OCI-LY7 (cell line): ENCODE measurements around the gene FIGN.

Source experiments
- EZH2phosphoT487 ChIP-seq: fragments of 200-600 bp; sonication (generic); IDR thresholded peaks from 2 replicates; pipeline ENCODE4 v1.6.1; 2018; ENCODE audit warnings: low read depth, borderline replicate concordance, mild to moderate bottlenecking, mixed run types, antibody characterized with exemption, low read length, moderate library complexity, mixed read lengths
- TF ChIP-seq, protein P1 (sequence below): fragments of 200-600 bp; sonication (generic); conservative IDR thresholded peaks from 2 replicates; pipeline ENCODE4 v1.5.1; 2014; ENCODE audit warnings: mild to moderate bottlenecking, antibody characterized with exemption, low read length, moderate library complexity, mixed read lengths

DNA sequence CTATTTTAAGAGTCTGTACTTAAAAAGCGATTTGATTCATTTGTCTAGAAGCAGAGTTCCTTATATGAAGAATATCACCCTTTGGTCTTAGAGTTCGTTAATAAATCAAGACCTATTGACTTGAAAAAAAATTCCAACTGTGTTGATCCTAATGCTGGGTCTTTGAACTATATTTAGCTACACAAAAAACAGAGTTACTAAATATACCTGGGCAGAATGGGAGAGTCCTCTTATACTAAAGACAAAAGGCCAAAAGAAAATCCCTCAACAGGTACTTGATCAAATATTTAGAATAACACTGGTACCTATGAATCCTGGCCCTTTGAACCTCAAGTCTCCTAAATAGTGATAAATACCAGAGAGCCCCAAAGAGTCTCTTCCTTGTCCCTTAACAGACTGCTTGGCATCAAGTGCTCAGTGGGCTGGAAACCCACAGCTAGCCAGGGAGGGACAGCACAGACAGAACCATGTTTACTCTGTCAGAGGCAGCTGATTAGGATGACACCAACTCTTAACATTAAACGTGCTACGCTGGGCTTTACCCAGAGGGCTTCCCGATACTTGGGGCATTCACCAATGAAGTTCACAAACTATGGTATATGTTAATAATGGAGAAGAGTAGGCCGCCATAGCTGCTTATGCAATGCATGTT, 95.1 kb downstream of the FIGN start:
- no peak for TF ChIP-seq EZH2phosphoT487
- TF ChIP-seq, protein P1, sequence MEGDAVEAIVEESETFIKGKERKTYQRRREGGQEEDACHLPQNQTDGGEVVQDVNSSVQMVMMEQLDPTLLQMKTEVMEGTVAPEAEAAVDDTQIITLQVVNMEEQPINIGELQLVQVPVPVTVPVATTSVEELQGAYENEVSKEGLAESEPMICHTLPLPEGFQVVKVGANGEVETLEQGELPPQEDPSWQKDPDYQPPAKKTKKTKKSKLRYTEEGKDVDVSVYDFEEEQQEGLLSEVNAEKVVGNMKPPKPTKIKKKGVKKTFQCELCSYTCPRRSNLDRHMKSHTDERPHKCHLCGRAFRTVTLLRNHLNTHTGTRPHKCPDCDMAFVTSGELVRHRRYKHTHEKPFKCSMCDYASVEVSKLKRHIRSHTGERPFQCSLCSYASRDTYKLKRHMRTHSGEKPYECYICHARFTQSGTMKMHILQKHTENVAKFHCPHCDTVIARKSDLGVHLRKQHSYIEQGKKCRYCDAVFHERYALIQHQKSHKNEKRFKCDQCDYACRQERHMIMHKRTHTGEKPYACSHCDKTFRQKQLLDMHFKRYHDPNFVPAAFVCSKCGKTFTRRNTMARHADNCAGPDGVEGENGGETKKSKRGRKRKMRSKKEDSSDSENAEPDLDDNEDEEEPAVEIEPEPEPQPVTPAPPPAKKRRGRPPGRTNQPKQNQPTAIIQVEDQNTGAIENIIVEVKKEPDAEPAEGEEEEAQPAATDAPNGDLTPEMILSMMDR = no peak
